GM18951 (cell line): ENCODE data around the gene RNF17.

Source experiments
- POLR2A ChIP-seq: IDR thresholded peaks from 4 replicates; pipeline ENCODE4 v1.6.1; 2011; ENCODE audit warnings: mild to moderate bottlenecking; ENCODE audit not compliant: insufficient read length, insufficient read depth; ENCODE audit errors: extremely low read depth
- in situ Hi-C: fragments of 300-500 bp; cut with MboI; formaldehyde crosslinking; loops from one replicate; pipeline ENCODE4 v1.12.0; 2022; ENCODE audit warnings: low sequenced_read_pairs, mixed read lengths, inconsistent platforms; ENCODE audit not compliant: unreplicated experiment

RNF17 gene

GRCh38 chr13:24878340-24878739 is 114.4 kb downstream of the RNF17 start:
- no peak for TF ChIP-seq POLR2A
- in situ Hi-C loops, result no loop called here

GRCh38 chr13:24882665-24883064 is 118.7 kb downstream of the RNF17 start:
- in situ Hi-C loops, result no loop called here
- TF ChIP-seq POLR2A, result no peak

- TF ChIP-seq POLR2A, result no peak
These were observed 123.8 kb downstream of the RNF17 start for GRCh38 chr13:24887759-24888158.

GRCh38 chr13:24888291-24888931 is 124.4 kb downstream of the RNF17 start:
- in situ Hi-C loops, result no loop called here

More at GRCh38 chr13:24887759-24888158, 123.8 kb downstream of the RNF17 start:
- in situ Hi-C loops, result no loop called here

GRCh38 chr13:24890256-24890655 is 126.3 kb downstream of the RNF17 start:
- TF ChIP-seq POLR2A, result no peak
- in situ Hi-C loops, result no loop called here

More at GRCh38 chr13:24888291-24888931, 124.4 kb downstream of the RNF17 start:
- no peak for TF ChIP-seq POLR2A

- TF ChIP-seq POLR2A, result no peak
- in situ Hi-C loops, result no loop called here
These were observed 127.6 kb downstream of the RNF17 start for GRCh38 chr13:24891476-24892108.

GRCh38 chr13:24892829-24893228 is 128.9 kb downstream of the RNF17 start:
- in situ Hi-C loops, result no loop called here
- no peak for TF ChIP-seq POLR2A

GRCh38 chr13:24893863-24894262 is 129.9 kb downstream of the RNF17 start:
- in situ Hi-C loops, result no loop called here

GRCh38 chr13:24894277-24894971 is 130.5 kb downstream of the RNF17 start:
- in situ Hi-C loops, result no loop called here
- no peak for TF ChIP-seq POLR2A

More at GRCh38 chr13:24893863-24894262, 129.9 kb downstream of the RNF17 start:
- TF ChIP-seq POLR2A, result no peak

- in situ Hi-C loops, result no loop called here
These were observed 131.0 kb downstream of the RNF17 start for GRCh38 chr13:24894972-24895300.

GRCh38 chr13:24896061-24896460 is 132.1 kb downstream of the RNF17 start:
- TF ChIP-seq POLR2A, result no peak
- in situ Hi-C loops, result no loop called here

More at GRCh38 chr13:24894972-24895300, 131.0 kb downstream of the RNF17 start:
- TF ChIP-seq POLR2A, result no peak

GRCh38 chr13:24897293-24897692 is 133.3 kb downstream of the RNF17 start:
- TF ChIP-seq POLR2A, result no peak
- in situ Hi-C loops, result no loop called here

- in situ Hi-C loops, result no loop called here
- no peak for TF ChIP-seq POLR2A
These were observed 135.6 kb downstream of the RNF17 start for GRCh38 chr13:24899601-24900000.

GRCh38 chr13:24900507-24900906 is 136.5 kb downstream of the RNF17 start:
- in situ Hi-C loops, result no loop called here
- no peak for TF ChIP-seq POLR2A
